AG04449 (cell line): Measurements from ENCODE around the gene PLA2G3.

Experiments
- CTCF ChIA-PET: fragments of 350-600 bp; formaldehyde crosslinking; extraction: SDS; loops from one replicate; lab custom pipeline; 2021; ENCODE audit warnings: antibody characterized with exemption; lab: Yijun Ruan, JAX
- POLR2A ChIA-PET: fragments of 400-600, 350-600 bp; formaldehyde crosslinking; extraction: SDS; loops from one replicate; lab custom pipeline; 2020; ENCODE audit warnings: antibody characterized with exemption, inconsistent platforms; lab: Yijun Ruan, JAX
- DNase-seq: peaks from one replicate; pipeline ENCODE4 v3.0.0-alpha.2; 2010; ENCODE audit warnings: low read depth, low spot score
- H3K4me3 ChIP-seq: 2 replicates; pipeline ENCODE4 v1.5.1; 2011; ENCODE audit warnings: low read depth, mild to moderate bottlenecking, control low read depth, low read length
- CTCF ChIP-seq: IDR thresholded peaks from one replicate; pipeline ENCODE4 v1.5.1; 2011; ENCODE audit warnings: mild to moderate bottlenecking, moderate library complexity, low read length, control low read depth, inconsistent platforms; ENCODE audit not compliant: insufficient read depth; ENCODE audit errors: missing control alignments

Gene PLA2G3

GRCh38 chr22:31107894-31108218, 32.5 kb downstream of the PLA2G3 start:
- CTCF ChIA-PET: interaction anchor here (0.7 to 8.9 kb wide), 34 partner anchors 9 to 204 kb away, joined by 3 to 160 read pairs (median 7); partner anchors contain the start of genes INPP5J, LIMK2, PLA2G3 and RNF185
- DNase-seq: no peak
- peak overlapping the region; percentile 52 for H3K4me3 ChIP-seq
- no peak for TF ChIP-seq CTCF
- POLR2A ChIA-PET: interaction anchor here (0.5 to 1.2 kb wide), 8 partner anchors 9 to 139 kb away, joined by 3 to 14 read pairs (median 4); partner anchors contain the start of genes LIMK2, RNF185 and TUG1

- DNase-seq: peak; percentile 88
- POLR2A ChIA-PET: interaction anchor here (0.5 to 1.2 kb wide), 10 partner anchors 9 to 161 kb away, joined by 3 to 14 read pairs (median 3); partner anchors contain the start of genes LIMK2, RNF185, SMTN and TUG1
- CTCF ChIA-PET: interaction anchor here (0.6 to 8.9 kb wide), 40 partner anchors 9 to 204 kb away, joined by 3 to 160 read pairs (median 6); partner anchors contain the start of genes INPP5J, LIMK2, MORC2 and PLA2G3
- H3K4me3 ChIP-seq: peak within 1 kb of the TSS; percentile 97
- TF ChIP-seq CTCF: peak; percentile 97
Measured at GRCh38 chr22:31107178-31107893, 33.0 kb downstream of the PLA2G3 start, which contains the start of gene SELENOM. Gene SELENOM (minus strand): TSS chr22:31107568. CDS start chr22:31107505, 63 bp downstream.

GRCh38 chr22:31106731-31107177, 33.6 kb downstream of the PLA2G3 start:
- peak overlapping the region; percentile 97 for H3K4me3 ChIP-seq
- no peak for DNase-seq
- ChIA-PET POLR2A (interaction anchor here (0.9 to 2.3 kb wide), 6 partner anchors 18 to 138 kb away, joined by 3 to 14 read pairs (median 4); partner anchors contain the start of genes LIMK2, SMTN and TUG1), CTCF (interaction anchor here (0.7 to 8.9 kb wide), 16 partner anchors 10 to 205 kb away, joined by 4 to 160 read pairs (median 18); partner anchors contain the start of genes LIMK2, PLA2G3, RNF185 and SMTN)
- no peak for TF ChIP-seq CTCF

GRCh38 chr22:31106001-31106571, 34.2 kb downstream of the PLA2G3 start:
- peak overlapping the region; percentile 97 for H3K4me3 ChIP-seq
- ChIA-PET POLR2A (interaction anchor here (1.1 to 2.3 kb wide), 2 partner anchors 21 to 25 kb away, joined by 3 to 12 read pairs; partner anchors contain the start of gene SMTN), CTCF (interaction anchor here (0.6 to 8.9 kb wide), 6 partner anchors 19 to 159 kb away, joined by 3 to 160 read pairs (median 36); partner anchors contain the start of genes LIMK2, RNF185 and SMTN)
- DNase-seq: no peak
- TF ChIP-seq CTCF: no peak

GRCh38 chr22:31105282-31105929, 34.9 kb downstream of the PLA2G3 start:
- peak overlapping the region; percentile 97 for H3K4me3 ChIP-seq
- no peak for DNase-seq
- ChIA-PET CTCF (interaction anchor here (0.6 to 8.9 kb wide), 5 partner anchors 18 to 167 kb away, joined by 3 to 157 read pairs (median 3); partner anchors contain the start of genes LIMK2 and SMTN), POLR2A (interaction anchor here (2.1 to 2.3 kb wide), 2 partner anchors 10 to 20 kb away, joined by 12 read pairs; no protein-coding TSS in a partner anchor)
- no peak for TF ChIP-seq CTCF
